Activated T-cell treated with anti-CD3 and anti-CD28 coated beads, Interleukin-2, amount 50 U/mL, for 4 hours (primary cell): ENCODE measurements around the gene DESI1. TPM values are rescaled to one million over a fixed set of nuclear protein-coding genes. Genes with fewer than 3 reads are reported as not detected.

Experiments used
- ATAC-seq, 2 donors: fragments of 200-7000 bp; cut with Tn5 transposase; one replicate each; pipeline ENCODE4 v1.10.0; 2021
- DNase-seq: peaks from one replicate; pipeline ENCODE4 v3.0.0-alpha.2; 2020
- H3K27me3 Mint-ChIP-seq: one replicate; pipeline ENCODE4 v1.8.0; 2021; ENCODE audit warnings: low read depth, mixed read lengths
- H3K36me3 Mint-ChIP-seq: one replicate; pipeline ENCODE4 v1.8.0; 2022; ENCODE audit warnings: mixed read lengths; ENCODE audit not compliant: insufficient read depth
- H3K4me1 Mint-ChIP-seq: one replicate; pipeline ENCODE4 v1.8.0; 2021; ENCODE audit warnings: low read depth, mixed read lengths
- H3K4me3 Mint-ChIP-seq: one replicate; pipeline ENCODE4 v1.8.0; 2021; ENCODE audit warnings: mild to moderate bottlenecking, moderate library complexity, mixed read lengths
- H3K9me3 Mint-ChIP-seq: one replicate; pipeline ENCODE4 v1.8.0; 2021; ENCODE audit warnings: mixed read lengths
- total RNA-seq, 3 donors: library from RNA; stranded (reverse); gene quantifications; one replicate each; pipeline ENCODE4 v1.2.1, GENCODE V29; 2021

Gene DESI1
- total RNA-seq, 3 donors from 2014 or later, result 124 to 141 (median 129) TPM

DNA sequence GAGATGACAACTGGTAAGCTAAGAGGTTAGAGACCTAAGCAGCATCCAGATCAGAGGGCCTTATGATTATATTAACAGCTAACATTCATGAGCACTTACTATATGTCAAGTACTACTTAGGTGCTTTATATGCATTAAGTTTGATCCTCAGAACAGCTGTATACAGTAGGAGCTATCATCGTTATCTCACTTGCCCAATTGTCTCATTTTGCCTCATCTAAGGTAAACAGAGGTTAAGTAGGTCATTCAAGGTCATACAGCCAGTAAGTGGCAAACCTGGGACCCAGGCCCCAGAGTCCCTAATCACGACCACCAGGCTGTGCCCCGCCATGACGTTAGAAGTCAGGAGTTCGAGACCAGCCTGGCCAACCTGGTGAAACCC lies 72.0 kb downstream of the DESI1 start:
- Mint-ChIP-seq H3K4me1 (peaks cover 8% of the 10 kb centered on the region), H3K4me3 (no peak overlapping the region), H3K9me3 (no peaks in the 10 kb centered on the region), H3K27me3 (no peaks in the 10 kb centered on the region), H3K36me3 (no peaks in the 10 kb centered on the region)
- DNase-seq (no peak), ATAC-seq (no peak)

Other genes starting within 250 kb of the DESI1 start
- 1 to 10 TPM; 2.9 to 3.6 (median 3.0) TPM for gene TEF, start 239.1 kb downstream of the DESI1 start, total RNA-seq
- gene TOB2, start 174.2 kb downstream of the DESI1 start, total RNA-seq, result 10 to 100 TPM; 56.4 to 69.6 (median 61.0) TPM
- 100 to 1,000 TPM; 138 to 164 (median 144) TPM for gene PHF5A, start 152.4 kb downstream of the DESI1 start, total RNA-seq
- 100 to 1,000 TPM; 128 to 133 (median 130) TPM for gene ACO2, start 151.9 kb downstream of the DESI1 start, total RNA-seq
- gene POLR3H, start 76.6 kb downstream of the DESI1 start, total RNA-seq, result 100 to 1,000 TPM; 108 to 140 (median 109) TPM
- under 1 TPM in 2 of 3 donors, not detected in 1; 0.08 to 0.16 TPM for gene CSDC2, start 60.0 kb downstream of the DESI1 start, total RNA-seq
- 10 to 100 TPM; 17.1 to 19.7 (median 18.4) TPM for gene PMM1, start 31.2 kb downstream of the DESI1 start, total RNA-seq
- 100 to 1,000 TPM; 515 to 540 (median 521) TPM for gene XRCC6, start 252 bp upstream of the DESI1 start, total RNA-seq
- 100 to 1,000 TPM; 372 to 430 (median 428) TPM for gene SNU13, start 67.8 kb upstream of the DESI1 start, total RNA-seq
- gene MEI1, start 78.5 kb upstream of the DESI1 start, total RNA-seq, result 10 to 100 TPM; 13.4 to 21.6 (median 17.1) TPM
- gene CCDC134, start 179.6 kb upstream of the DESI1 start, total RNA-seq, result 10 to 100 TPM; 16.0 to 20.2 (median 18.4) TPM
- gene SREBF2, start 212.1 kb upstream of the DESI1 start, total RNA-seq, result 100 to 1,000 TPM; 123 to 178 (median 155) TPM